Neural cell (in vitro differentiated cells): ENCODE measurements around the gene EMC7. TPM values are rescaled to one million over a fixed set of nuclear protein-coding genes. Genes with fewer than 3 reads are reported as not detected.

Experiments
- H2AFZ ChIP-seq: fragments of 200-600, 300-800 bp; sonication (generic), shearing (Covaris generic); 2 replicates; pipeline ENCODE4 v1.6.0; 2014; ENCODE audit warnings: low read depth, mild to moderate bottlenecking, antibody characterized with exemption, low read length, moderate library complexity
- H3F3A ChIP-seq: fragments of 200-600 bp; shearing (Covaris generic); 2 replicates; pipeline ENCODE4 v1.6.1; 2016; ENCODE audit warnings: mild to moderate bottlenecking, moderate library complexity, mixed read lengths, antibody characterized with exemption, low read length; ENCODE audit not compliant: insufficient read depth, poor library complexity, severe bottlenecking
- H3K27ac ChIP-seq: fragments of 200-600, 300-800 bp; sonication (generic), shearing (Covaris generic); 2 replicates; pipeline ENCODE4 v1.5.1; 2014; ENCODE audit warnings: mild to moderate bottlenecking, low read length, moderate library complexity
- H3K27me3 ChIP-seq: fragments of 300-800, 200-600 bp; sonication (generic), shearing (Covaris generic); 2 replicates; pipeline ENCODE4 v1.6.0; 2014; ENCODE audit warnings: mild to moderate bottlenecking, low read depth, low read length, moderate library complexity; ENCODE audit not compliant: insufficient read depth
- H3K36me3 ChIP-seq: fragments of 300-800, 200-600 bp; sonication (generic), shearing (Covaris generic); 2 replicates; pipeline ENCODE4 v1.5.1; 2014; ENCODE audit warnings: mild to moderate bottlenecking, antibody characterized with exemption, low read length, moderate library complexity; ENCODE audit not compliant: insufficient read depth
- H3K4me2 ChIP-seq: fragments of 300-800, 200-600 bp; sonication (generic), shearing (Covaris generic); 2 replicates; pipeline ENCODE4 v1.6.0; 2014; ENCODE audit warnings: mild to moderate bottlenecking, low read length
- H3K4me3 ChIP-seq: fragments of 300-800, 200-600 bp; sonication (generic), shearing (Covaris generic); 2 replicates; pipeline ENCODE4 v1.5.1; 2014; ENCODE audit warnings: mild to moderate bottlenecking, low read length, moderate library complexity
- H3K79me2 ChIP-seq: fragments of 200-600 bp; shearing (Covaris generic); replicated peaks from 2 replicates; pipeline ENCODE4 v1.6.0; 2014; ENCODE audit warnings: mild to moderate bottlenecking, low read length, moderate library complexity; ENCODE audit not compliant: insufficient read depth
- H3K9ac ChIP-seq: fragments of 300-800, 200-600 bp; sonication (generic), shearing (Covaris generic); 2 replicates; pipeline ENCODE4 v1.6.1; 2016; ENCODE audit warnings: mild to moderate bottlenecking, low read length, mixed read lengths
- H3K9me2 ChIP-seq: fragments of 200-600 bp; shearing (Covaris generic); 2 replicates; pipeline ENCODE4 v1.6.1; 2016; ENCODE audit warnings: mild to moderate bottlenecking, low read length, mixed read lengths; ENCODE audit not compliant: insufficient read depth
- H3K9me3 ChIP-seq: fragments of 200-600, 300-800 bp; sonication (generic), shearing (Covaris generic); 2 replicates; pipeline ENCODE4 v1.6.1; 2016; ENCODE audit warnings: mild to moderate bottlenecking, mixed run types, low read length, moderate library complexity, mixed read lengths
- H4K20me1 ChIP-seq: fragments of 200-600 bp; shearing (Covaris generic); 2 replicates; pipeline ENCODE4 v1.6.1; 2016; ENCODE audit warnings: mild to moderate bottlenecking, mixed run types; ENCODE audit not compliant: insufficient read depth
- EP300 ChIP-seq: fragments of 450-650 bp; conservative IDR thresholded peaks from 2 replicates; pipeline ENCODE4 v1.6.1; 2014; ENCODE audit warnings: antibody characterized with exemption, mild to moderate bottlenecking, moderate library complexity; ENCODE audit not compliant: poor library complexity, severe bottlenecking
- EZH2 ChIP-seq: fragments of 200-600, 300-800 bp; shearing (Covaris generic), sonication (generic); IDR thresholded peaks from 2 replicates; pipeline ENCODE4 v1.6.1; 2014; ENCODE audit warnings: antibody characterized with exemption, low read length, borderline replicate concordance, mild to moderate bottlenecking; ENCODE audit not compliant: insufficient read depth, poor library complexity, severe bottlenecking
- MXI1 ChIP-seq: fragments of 450-650 bp; conservative IDR thresholded peaks from 2 replicates; pipeline ENCODE4 v1.6.1; 2014; ENCODE audit warnings: antibody characterized with exemption, mild to moderate bottlenecking; ENCODE audit not compliant: poor library complexity, severe bottlenecking
- POLR2AphosphoS5 ChIP-seq: IDR thresholded peaks from 2 replicates; pipeline ENCODE4 v1.6.1; 2012
- RAD21 ChIP-seq: fragments of 450-650 bp; conservative IDR thresholded peaks from 2 replicates; pipeline ENCODE4 v1.6.1; 2014; ENCODE audit warnings: antibody characterized with exemption, mild to moderate bottlenecking, moderate library complexity
- SMC3 ChIP-seq: fragments of 450-650 bp; conservative IDR thresholded peaks from 2 replicates; pipeline ENCODE4 v1.6.1; 2014; ENCODE audit warnings: antibody characterized with exemption, mild to moderate bottlenecking, moderate library complexity; ENCODE audit not compliant: poor library complexity
- TAF1 ChIP-seq: IDR thresholded peaks from 2 replicates; pipeline ENCODE4 v1.6.1; 2012; ENCODE audit warnings: low read depth
- polyA plus RNA-seq: library from polyadenylated mRNA; depleted of rRNA; stranded (reverse); fragments of >200 nt; gene quantifications from 2 replicates; pipeline ENCODE4 v1.2.3, GENCODE V29; 2014
- TF ChIP-seq, protein P1 (sequence below): fragments of 450-650 bp; IDR thresholded peaks from 2 replicates; pipeline ENCODE4 v1.5.1; 2014; ENCODE audit warnings: antibody characterized with exemption, mild to moderate bottlenecking, moderate library complexity; ENCODE audit not compliant: poor library complexity, severe bottlenecking
- TF ChIP-seq, protein P2 (sequence below): IDR thresholded peaks from 2 replicates; pipeline ENCODE4 v1.6.1; 2012; ENCODE audit warnings: borderline replicate concordance

EMC7 gene
- polyA plus RNA-seq, 1 donor from 2014 or later, result 65.7 TPM

DNA sequence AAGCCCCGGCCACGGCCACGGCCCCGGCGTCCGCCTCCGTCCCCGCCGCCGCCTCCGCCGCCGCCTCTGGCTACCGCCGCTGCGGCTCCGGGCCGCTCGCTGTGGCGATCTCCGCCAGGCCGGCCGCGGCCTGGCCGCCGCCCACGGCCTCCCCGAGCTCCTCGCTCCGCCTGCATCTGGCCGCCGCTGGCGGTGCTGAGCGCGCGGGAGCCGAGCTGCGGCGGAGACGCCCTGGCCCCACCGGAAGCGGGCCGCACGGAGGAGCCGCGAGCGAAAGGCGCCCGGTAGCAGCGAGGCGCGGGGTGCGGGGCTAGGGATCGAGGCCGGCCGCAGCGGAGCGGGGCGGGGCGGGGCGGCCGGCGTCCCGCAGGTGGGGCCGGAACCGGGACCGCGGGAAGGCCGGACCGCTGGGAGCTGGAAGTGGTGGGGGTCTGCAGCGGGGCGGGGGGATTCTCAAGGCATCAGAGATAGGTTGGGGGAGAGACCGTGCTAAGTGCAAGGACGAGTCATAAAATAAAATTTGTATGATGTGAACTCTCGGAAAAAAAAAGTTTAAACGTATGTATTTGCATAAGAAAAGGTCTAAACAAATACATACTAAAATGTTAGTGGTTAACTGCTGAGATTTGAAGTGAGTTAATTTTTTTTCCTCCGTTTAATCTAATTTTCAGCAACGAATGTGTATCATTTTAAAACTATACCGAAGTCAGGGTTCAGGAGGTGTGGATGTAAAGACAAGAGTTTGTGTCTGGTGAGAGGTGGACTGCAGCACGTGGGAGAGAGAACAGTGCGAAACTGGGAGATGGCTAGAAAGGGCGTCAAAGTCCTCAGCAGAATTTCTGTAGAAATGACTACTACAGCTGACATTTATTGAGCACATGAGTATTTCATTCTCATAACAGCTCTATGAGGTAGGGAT lies 62.5 kb downstream of the EMC7 start, which contains the start of gene AVEN:
AVEN (minus strand) TSS at position 334 of the 919 bp plus-strand sequence; CDS start at position 176, 158 bp downstream.
- Histone ChIP-seq H3K9me2 (no peaks in the 10 kb centered on the region), H3K79me2 (no peaks in the 10 kb centered on the region), H3F3A (no peaks in the 10 kb centered on the region), H3K36me3 (no peaks in the 10 kb centered on the region), H3K9ac (peak within 1 kb of the TSS; percentile 91), H3K27me3 (no peaks in the 10 kb centered on the region), H3K4me3 (peak within 1 kb of the TSS; percentile 95), H3K9me3 (no peaks in the 10 kb centered on the region), H2AFZ (peak within 1 kb of the TSS; percentile 98), H4K20me1 (no peaks in the 10 kb centered on the region), H3K4me2 (peak within 1 kb of the TSS; percentile 93), H3K27ac (peak within 1 kb of the TSS; percentile 94)
- TF ChIP-seq SMC3 (no peak), MXI1 (no peak), TAF1 (no peak), EP300 (no peak), EZH2 (no peak), POLR2AphosphoS5 (no peak)
- TF ChIP-seq, protein P1, sequence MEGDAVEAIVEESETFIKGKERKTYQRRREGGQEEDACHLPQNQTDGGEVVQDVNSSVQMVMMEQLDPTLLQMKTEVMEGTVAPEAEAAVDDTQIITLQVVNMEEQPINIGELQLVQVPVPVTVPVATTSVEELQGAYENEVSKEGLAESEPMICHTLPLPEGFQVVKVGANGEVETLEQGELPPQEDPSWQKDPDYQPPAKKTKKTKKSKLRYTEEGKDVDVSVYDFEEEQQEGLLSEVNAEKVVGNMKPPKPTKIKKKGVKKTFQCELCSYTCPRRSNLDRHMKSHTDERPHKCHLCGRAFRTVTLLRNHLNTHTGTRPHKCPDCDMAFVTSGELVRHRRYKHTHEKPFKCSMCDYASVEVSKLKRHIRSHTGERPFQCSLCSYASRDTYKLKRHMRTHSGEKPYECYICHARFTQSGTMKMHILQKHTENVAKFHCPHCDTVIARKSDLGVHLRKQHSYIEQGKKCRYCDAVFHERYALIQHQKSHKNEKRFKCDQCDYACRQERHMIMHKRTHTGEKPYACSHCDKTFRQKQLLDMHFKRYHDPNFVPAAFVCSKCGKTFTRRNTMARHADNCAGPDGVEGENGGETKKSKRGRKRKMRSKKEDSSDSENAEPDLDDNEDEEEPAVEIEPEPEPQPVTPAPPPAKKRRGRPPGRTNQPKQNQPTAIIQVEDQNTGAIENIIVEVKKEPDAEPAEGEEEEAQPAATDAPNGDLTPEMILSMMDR, result peak; percentile 7

DNA sequence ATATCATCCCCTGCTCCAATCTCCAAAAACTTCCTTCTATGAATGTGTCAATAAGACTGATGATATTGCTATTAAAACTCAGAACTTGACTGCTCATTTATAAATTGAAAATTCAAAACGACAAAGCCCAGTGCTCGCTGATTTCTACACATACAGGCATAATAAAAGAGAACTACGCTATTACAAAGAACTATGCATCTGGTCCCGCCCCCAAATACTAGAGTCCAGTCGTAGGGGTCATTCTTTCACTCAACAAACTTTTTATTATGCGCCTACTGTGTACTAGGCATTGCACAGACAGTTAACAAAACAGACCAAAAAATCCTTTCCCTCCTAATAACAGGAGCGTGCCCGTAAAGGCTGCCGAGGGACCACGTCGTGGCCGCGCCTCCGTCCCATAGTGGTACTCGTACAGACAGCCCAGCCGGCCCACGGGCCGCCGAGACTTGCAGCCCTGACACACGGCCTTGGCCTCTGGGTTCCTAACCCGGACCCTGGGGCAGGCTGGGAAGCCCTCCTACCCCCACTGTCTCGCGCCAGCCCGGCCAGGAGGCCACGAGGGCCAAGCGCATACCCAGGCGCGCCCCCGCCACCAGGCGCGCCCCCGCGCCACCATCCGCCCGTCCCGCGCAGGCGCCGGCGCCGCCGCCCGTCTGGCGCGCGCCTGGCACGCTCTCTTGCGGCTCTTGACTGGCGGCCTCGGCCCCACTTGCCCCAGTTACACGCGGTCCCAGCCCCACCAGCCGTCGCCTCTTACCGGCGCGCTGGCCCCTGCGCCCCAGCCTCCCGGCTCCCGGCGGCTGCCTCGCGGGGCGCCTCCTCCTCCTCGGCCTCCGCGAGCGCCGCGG lies 63.4 kb downstream of the EMC7 start:
- H2AFZ ChIP-seq, result peak overlapping the region; percentile 98

More for the DNA sequence above, 63.4 kb downstream of the EMC7 start:
- no peaks in the 10 kb centered on the region for H4K20me1 ChIP-seq
- peak overlapping the region; percentile 91 for H3K9ac ChIP-seq
- H3K4me2 ChIP-seq, result peak overlapping the region; percentile 93
- peak overlapping the region; percentile 94 for H3K27ac ChIP-seq
- H3K27me3 ChIP-seq, result no peaks in the 10 kb centered on the region
- no peaks in the 10 kb centered on the region for H3F3A ChIP-seq
- H3K79me2 ChIP-seq, result no peaks in the 10 kb centered on the region
- H3K36me3 ChIP-seq, result no peaks in the 10 kb centered on the region
- peak overlapping the region; percentile 95 for H3K4me3 ChIP-seq
- H3K9me3 ChIP-seq, result no peaks in the 10 kb centered on the region
- TF ChIP-seq EP300 (peak; percentile 31), SMC3 (peak; percentile 40), EZH2 (no peak), POLR2AphosphoS5 (peak; percentile 90), RAD21 (peak; percentile 20), MXI1 (peak; percentile 84), TAF1 (peak; percentile 76)
- TF ChIP-seq, protein P1, result no peak
- TF ChIP-seq, protein P2, sequence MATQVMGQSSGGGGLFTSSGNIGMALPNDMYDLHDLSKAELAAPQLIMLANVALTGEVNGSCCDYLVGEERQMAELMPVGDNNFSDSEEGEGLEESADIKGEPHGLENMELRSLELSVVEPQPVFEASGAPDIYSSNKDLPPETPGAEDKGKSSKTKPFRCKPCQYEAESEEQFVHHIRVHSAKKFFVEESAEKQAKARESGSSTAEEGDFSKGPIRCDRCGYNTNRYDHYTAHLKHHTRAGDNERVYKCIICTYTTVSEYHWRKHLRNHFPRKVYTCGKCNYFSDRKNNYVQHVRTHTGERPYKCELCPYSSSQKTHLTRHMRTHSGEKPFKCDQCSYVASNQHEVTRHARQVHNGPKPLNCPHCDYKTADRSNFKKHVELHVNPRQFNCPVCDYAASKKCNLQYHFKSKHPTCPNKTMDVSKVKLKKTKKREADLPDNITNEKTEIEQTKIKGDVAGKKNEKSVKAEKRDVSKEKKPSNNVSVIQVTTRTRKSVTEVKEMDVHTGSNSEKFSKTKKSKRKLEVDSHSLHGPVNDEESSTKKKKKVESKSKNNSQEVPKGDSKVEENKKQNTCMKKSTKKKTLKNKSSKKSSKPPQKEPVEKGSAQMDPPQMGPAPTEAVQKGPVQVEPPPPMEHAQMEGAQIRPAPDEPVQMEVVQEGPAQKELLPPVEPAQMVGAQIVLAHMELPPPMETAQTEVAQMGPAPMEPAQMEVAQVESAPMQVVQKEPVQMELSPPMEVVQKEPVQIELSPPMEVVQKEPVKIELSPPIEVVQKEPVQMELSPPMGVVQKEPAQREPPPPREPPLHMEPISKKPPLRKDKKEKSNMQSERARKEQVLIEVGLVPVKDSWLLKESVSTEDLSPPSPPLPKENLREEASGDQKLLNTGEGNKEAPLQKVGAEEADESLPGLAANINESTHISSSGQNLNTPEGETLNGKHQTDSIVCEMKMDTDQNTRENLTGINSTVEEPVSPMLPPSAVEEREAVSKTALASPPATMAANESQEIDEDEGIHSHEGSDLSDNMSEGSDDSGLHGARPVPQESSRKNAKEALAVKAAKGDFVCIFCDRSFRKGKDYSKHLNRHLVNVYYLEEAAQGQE, result peak; percentile 70
- H3K9me2 ChIP-seq, result no peaks in the 10 kb centered on the region
